ENCODE results near the gene GINS2.

GINS2 gene

DNA sequence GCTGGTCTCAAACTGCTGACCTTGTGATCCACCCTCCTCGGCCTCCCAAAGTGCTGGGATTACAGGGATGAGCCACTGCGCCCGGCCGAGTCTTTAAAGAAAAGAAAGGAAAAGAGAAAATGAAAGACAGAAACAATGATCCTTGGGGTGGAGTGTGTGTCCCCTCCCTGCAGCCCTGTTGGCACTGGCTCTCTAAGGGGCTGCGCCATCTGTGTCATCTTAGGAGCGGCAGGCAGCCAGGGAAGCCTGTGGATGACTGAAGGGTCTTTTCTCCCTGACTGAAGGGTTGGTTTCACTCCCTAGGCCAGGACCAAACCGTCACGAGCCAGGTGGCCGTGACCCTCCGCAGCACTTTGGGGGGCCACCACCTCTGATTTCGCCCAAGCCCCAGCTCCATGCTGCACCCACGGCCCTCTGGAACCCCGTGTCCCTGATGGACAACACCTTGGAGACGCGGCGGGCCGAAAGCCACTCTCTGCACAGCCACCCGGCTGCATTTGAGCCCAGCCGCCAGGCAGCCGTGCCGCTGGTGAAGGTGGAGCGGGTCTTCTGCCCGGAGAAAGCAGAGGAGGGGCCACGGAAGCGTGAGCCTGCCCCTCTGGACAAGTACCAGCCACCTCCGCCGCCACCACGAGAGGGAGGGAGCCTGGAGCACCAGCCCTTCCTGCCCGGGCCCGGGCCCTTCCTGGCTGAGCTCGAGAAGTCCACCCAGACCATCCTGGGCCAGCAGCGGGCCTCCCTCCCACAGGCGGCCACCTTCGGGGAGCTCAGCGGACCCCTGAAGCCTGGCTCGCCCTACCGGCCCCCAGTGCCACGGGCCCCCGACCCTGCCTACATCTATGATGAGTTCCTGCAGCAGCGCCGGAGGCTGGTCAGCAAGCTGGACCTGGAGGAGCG, 27.7 kb downstream of the GINS2 start:
- no peak overlapping the region for H3K4me3 ChIP-seq (ENCODE audit: low read depth, low read length)
- no peak for DNase-seq (ENCODE audit: low read depth)
- TF ChIP-seq, protein P1, sequence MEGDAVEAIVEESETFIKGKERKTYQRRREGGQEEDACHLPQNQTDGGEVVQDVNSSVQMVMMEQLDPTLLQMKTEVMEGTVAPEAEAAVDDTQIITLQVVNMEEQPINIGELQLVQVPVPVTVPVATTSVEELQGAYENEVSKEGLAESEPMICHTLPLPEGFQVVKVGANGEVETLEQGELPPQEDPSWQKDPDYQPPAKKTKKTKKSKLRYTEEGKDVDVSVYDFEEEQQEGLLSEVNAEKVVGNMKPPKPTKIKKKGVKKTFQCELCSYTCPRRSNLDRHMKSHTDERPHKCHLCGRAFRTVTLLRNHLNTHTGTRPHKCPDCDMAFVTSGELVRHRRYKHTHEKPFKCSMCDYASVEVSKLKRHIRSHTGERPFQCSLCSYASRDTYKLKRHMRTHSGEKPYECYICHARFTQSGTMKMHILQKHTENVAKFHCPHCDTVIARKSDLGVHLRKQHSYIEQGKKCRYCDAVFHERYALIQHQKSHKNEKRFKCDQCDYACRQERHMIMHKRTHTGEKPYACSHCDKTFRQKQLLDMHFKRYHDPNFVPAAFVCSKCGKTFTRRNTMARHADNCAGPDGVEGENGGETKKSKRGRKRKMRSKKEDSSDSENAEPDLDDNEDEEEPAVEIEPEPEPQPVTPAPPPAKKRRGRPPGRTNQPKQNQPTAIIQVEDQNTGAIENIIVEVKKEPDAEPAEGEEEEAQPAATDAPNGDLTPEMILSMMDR (IDR thresholded peaks at IDR 0.05; ENCODE audit: control insufficient read depth, extremely low read depth, insufficient read depth), result no peak

DNA sequence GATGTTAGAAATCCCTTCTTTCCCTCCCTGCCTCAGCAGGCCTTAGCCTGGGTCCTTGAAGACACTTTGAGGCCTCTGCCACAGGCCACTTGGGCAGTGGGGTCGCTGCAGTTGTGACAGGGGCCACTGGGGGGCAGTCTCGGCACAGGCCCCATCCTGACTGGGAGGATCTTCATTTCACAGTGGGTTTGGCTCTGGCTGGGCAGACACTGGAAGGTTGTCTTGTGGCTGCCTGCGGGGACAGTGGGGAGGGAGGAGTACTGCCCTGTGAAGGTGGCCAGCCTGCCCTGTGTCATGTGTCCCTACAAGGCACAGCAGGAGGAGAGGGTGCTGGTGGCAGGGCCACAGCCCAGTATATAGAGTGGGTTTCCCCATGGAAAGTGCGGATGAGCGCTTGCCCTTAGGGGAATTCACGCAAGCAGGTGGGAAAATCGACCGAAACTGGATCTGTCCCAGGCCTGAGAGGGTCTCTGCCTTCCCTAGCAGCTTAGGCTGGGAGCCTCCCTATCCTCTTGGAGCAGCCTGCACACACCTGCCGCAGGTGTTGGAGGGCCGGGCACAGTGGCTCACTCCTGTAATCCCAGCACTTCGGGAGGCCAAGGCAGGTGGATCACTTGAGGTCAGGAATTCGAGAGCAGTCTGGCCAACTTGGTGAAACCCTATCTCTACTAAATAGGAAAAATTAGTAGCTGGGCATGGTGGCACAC, 28.8 kb downstream of the GINS2 start:
- DNase-seq (ENCODE audit: low read depth), result no peak
- H3K4me3 ChIP-seq (ENCODE audit: low read depth, low read length), result no peak overlapping the region
- TF ChIP-seq, protein P1 (IDR thresholded peaks at IDR 0.05; ENCODE audit: control insufficient read depth, extremely low read depth, insufficient read depth), result peak; percentile 73

DNA sequence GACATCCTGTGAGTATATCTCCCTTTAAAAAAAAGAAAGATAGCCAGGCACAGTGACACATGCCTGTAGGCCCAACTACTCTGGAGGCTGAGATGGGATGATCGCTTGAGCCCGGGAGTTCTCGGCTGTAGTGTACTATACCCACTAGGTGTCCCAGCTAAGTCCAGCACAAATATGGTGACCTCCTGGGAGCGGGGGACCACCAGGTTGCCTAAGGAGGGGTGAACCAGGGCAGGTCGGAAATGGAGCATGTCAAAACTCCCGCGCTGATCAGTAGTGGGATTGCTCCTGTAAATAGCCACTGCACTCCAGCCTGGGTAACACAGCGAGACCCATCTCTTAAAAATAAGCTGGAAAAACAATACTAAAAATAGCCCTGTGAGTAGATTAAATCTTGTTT, 29.4 kb downstream of the GINS2 start:
- TF ChIP-seq, protein P1 (IDR thresholded peaks at IDR 0.05; ENCODE audit: control insufficient read depth, extremely low read depth, insufficient read depth), result no peak
- no peak for DNase-seq (ENCODE audit: low read depth)
- no peak overlapping the region for H3K4me3 ChIP-seq (ENCODE audit: low read depth, low read length)

DNA sequence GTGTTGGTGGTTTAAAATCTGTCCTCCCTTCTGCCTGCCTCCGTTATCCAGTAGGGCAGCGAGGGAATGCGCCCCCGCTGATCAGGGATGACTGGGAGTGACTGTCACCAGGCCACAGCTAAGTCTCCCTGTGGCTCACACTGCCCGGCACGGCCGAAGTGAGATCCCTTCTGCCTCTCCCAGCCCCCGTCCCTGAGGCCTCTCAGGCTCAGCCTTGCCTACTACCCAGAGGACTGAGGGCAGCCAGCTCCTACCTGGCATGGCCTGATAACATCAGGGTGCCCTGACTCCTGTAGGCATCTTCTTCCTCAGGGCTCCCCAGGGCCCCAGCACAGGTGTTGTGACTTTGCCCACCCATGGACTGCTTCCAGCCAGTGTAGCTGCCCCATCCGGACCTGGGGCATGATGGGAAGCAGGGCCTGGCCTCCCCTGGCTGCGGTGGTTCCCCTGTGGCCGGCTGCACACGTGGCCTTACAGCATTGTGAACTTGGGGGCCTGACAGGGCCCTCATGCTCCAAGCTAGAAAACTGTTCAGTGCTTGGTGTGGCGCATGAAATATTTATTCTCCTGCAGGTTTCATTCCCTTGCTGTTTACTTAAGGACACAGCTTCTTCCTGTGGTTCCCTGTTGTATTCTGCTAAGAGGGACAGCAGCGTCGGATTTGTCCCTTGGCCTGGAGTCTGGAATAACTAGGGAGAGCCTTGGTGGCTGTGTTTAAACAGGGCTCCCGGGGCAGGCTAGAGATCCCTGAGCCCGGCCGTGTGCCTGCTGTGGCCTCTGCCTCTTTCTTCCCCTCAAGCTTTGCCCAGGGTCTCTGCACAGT, 30.0 kb downstream of the GINS2 start:
- DNase-seq (ENCODE audit: low read depth), result no peak
- H3K4me3 ChIP-seq (ENCODE audit: low read depth, low read length), result no peak overlapping the region
- TF ChIP-seq, protein P1 (IDR thresholded peaks at IDR 0.05; ENCODE audit: control insufficient read depth, extremely low read depth, insufficient read depth), result no peak

DNA sequence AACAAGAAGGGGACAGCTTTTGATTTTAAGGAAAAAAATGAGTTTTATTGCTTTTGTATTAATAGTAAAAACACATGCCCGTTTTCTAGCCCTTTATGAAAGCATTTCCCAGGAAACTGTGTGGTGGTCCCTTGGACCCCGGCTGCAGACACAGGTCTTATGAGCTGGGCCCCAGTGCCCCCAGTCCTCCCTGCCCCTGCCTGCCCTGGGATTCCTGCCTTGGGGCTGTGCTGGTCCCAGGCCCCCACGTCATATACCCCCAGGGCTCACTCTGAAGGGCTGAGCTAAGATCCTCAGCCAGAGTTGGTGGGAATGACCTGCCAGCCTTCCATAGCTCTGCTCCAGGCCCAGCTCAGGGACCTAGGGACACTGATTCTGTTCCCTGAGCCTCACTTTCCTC, 30.8 kb downstream of the GINS2 start:
- H3K4me3 ChIP-seq (ENCODE audit: low read depth, low read length), result no peak overlapping the region
- DNase-seq (ENCODE audit: low read depth), result no peak
- TF ChIP-seq, protein P1 (IDR thresholded peaks at IDR 0.05; ENCODE audit: control insufficient read depth, extremely low read depth, insufficient read depth), result no peak

DNA sequence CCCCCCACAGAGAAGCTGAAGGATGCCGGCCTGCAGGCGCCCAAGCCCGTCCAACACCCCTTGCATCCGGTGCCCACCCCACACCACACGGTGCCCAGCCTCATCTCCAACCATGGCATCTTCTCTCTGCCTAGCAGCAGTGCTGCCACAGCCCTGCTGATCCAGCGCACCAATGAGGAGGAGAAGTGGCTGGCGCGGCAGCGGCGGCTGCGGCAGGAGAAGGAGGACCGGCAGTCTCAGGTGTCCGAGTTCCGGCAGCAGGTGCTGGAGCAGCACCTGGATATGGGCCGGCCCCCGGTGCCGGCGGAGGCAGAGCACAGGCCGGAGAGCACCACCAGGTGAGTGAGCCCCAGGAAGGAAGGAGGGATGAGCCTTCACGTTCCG, 31.5 kb downstream of the GINS2 start:
- H3K4me3 ChIP-seq (ENCODE audit: low read depth, low read length), result no peak overlapping the region
- TF ChIP-seq, protein P1 (IDR thresholded peaks at IDR 0.05; ENCODE audit: control insufficient read depth, extremely low read depth, insufficient read depth), result no peak
- no peak for DNase-seq (ENCODE audit: low read depth)
